Astrocyte of the hippocampus (primary cell): ENCODE results near the gene ZBTB22.
A peak's percentile ranks its signal among the peaks of the same experiment; 100 is the strongest.
"Not testable (repeated sequence)": the region's sequence is repeated elsewhere in the genome, so short reads cannot be mapped to it uniquely, and the experiment has no call there.

Experiments used
- DNase-seq: peaks from one replicate; pipeline ENCODE4 v3.0.0; 2011; ENCODE audit warnings: low read depth, low spot score

Gene ZBTB22

GRCh38 chr6:33299237-33299944 lies 18.2 kb downstream of the ZBTB22 start:
- peak; percentile 97 for DNase-seq

GRCh38 chr6:33298773-33299236 lies 18.7 kb downstream of the ZBTB22 start, which contains the start of gene RGL2:
Gene RGL2 (minus strand): TSS chr6:33298942. CDS start chr6:33298610, 332 bp downstream.
- peak; percentile 80 for DNase-seq

- peak; percentile 79 for DNase-seq
Measured at GRCh38 chr6:33297956-33298772, 19.4 kb downstream of the ZBTB22 start.

GRCh38 chr6:33297406-33297955 lies 20.1 kb downstream of the ZBTB22 start:
- DNase-seq = peak; percentile 53

GRCh38 chr6:33296797-33297405 lies 20.6 kb downstream of the ZBTB22 start:
- DNase-seq = no peak

GRCh38 chr6:33295621-33296369 lies 21.7 kb downstream of the ZBTB22 start:
- no peak for DNase-seq

- DNase-seq = no peak
Measured at GRCh38 chr6:33294086-33294823, 23.3 kb downstream of the ZBTB22 start.

GRCh38 chr6:33292996-33293682 lies 24.4 kb downstream of the ZBTB22 start:
- DNase-seq = no peak

GRCh38 chr6:33290459-33290858 lies 27.1 kb downstream of the ZBTB22 start:
- no peak for DNase-seq

GRCh38 chr6:33289784-33290315 lies 27.7 kb downstream of the ZBTB22 start:
- DNase-seq = no peak

- DNase-seq = peak; percentile 92
Measured at GRCh38 chr6:33288921-33289783, 28.4 kb downstream of the ZBTB22 start, which contains the start of the genes PFDN6 and WDR46. Gene PFDN6 (plus strand): TSS chr6:33289601. CDS start chr6:33289857, 256 bp downstream. Gene WDR46 (minus strand): TSS chr6:33289239. CDS start chr6:33289170, 69 bp downstream.

GRCh38 chr6:33288141-33288920 lies 29.2 kb downstream of the ZBTB22 start:
- no peak for DNase-seq

- no peak for DNase-seq
Measured at GRCh38 chr6:33286946-33287914, 30.3 kb downstream of the ZBTB22 start.

GRCh38 chr6:33285214-33285613 lies 32.3 kb downstream of the ZBTB22 start:
- not testable (repeated sequence) for DNase-seq

GRCh38 chr6:33280539-33280938 lies 37.0 kb downstream of the ZBTB22 start:
- no peak for DNase-seq

GRCh38 chr6:33279971-33280511 lies 37.5 kb downstream of the ZBTB22 start:
- DNase-seq = peak; percentile 65
